Rectal smooth muscle tissue (tissue), 1 donor: ENCODE data around the gene ACTN4.
A peak's percentile ranks its signal among the peaks of the same experiment; 100 is the strongest.

Source experiments
- H3K27ac ChIP-seq: one replicate; pipeline ENCODE4 v1.7.0; 2013; ENCODE audit warnings: low read depth, low read length, inconsistent platforms
- H3K27me3 ChIP-seq: one replicate; pipeline ENCODE4 v1.7.0; 2013; ENCODE audit warnings: low read length; ENCODE audit not compliant: control insufficient read depth, insufficient read depth
- H3K36me3 ChIP-seq: one replicate; pipeline ENCODE4 v1.7.0; 2013; ENCODE audit warnings: low read length; ENCODE audit not compliant: control insufficient read depth, insufficient read depth
- H3K4me1 ChIP-seq: one replicate; pipeline ENCODE4 v1.7.0; 2013; ENCODE audit warnings: low read length; ENCODE audit not compliant: control insufficient read depth, insufficient read depth
- H3K4me3 ChIP-seq: one replicate; pipeline ENCODE4 v1.7.0; 2013; ENCODE audit warnings: low read length
- H3K9ac ChIP-seq: one replicate; pipeline ENCODE4 v1.7.0; 2013; ENCODE audit warnings: low read length

The ACTN4 gene

DNA sequence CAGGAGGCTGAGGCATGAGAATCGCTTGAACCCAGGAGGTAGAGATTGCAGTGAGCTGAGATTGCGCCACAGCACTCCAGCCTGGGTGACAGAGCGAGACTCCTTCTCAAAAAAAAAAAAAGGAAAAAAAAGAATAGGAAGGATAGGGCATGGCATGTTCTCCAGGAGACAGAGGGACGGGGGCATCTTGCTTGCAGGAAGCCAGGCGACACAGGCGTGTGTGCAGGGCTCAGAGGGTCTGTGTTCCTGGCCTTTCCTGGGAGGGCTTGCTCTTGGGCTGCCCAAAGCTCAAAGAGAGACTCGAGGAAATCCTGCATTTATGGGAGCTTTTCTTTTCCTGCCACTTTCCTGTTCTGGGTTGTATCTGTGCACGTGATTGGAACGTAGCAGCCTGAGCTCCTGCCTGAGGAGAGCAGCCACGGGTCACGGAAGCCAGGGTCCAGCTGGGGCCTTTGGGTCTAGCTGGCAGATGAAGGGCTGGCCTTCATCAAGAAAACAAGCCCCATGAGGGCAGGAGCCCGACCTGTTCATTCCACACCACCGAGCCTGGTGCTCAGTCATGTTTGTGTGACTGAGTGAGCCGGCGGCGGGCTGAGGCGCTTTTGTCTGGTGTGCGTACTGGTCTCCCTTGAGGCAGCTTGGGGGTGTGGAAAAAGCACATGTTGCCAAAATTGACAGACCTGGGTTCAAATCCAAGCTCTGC, 52.3 kb downstream of the ACTN4 start:
- Histone ChIP-seq H3K4me3 (no peak overlapping the region), H3K9ac (no peak overlapping the region)

GRCh38 chr19:38700350-38700901, 53.0 kb downstream of the ACTN4 start:
- H3K4me1 ChIP-seq: peaks cover 22% of the 10 kb centered on the region
- no peak overlapping the region for H3K9ac ChIP-seq
- no peak overlapping the region for H3K4me3 ChIP-seq
- H3K36me3 ChIP-seq: peaks cover 41% of the 10 kb centered on the region
- no peaks in the 10 kb centered on the region for H3K27me3 ChIP-seq
- H3K27ac ChIP-seq: peak overlapping the region; percentile 40

More for the DNA sequence above, 52.3 kb downstream of the ACTN4 start:
- Histone ChIP-seq H3K27me3 (no peaks in the 10 kb centered on the region), H3K27ac (peak overlapping the region; percentile 40), H3K36me3 (peaks cover 35% of the 10 kb centered on the region), H3K4me1 (peaks cover 29% of the 10 kb centered on the region)

- peaks cover 47% of the 10 kb centered on the region for H3K36me3 ChIP-seq
These were observed 53.5 kb downstream of the ACTN4 start for GRCh38 chr19:38700902-38701454.

DNA sequence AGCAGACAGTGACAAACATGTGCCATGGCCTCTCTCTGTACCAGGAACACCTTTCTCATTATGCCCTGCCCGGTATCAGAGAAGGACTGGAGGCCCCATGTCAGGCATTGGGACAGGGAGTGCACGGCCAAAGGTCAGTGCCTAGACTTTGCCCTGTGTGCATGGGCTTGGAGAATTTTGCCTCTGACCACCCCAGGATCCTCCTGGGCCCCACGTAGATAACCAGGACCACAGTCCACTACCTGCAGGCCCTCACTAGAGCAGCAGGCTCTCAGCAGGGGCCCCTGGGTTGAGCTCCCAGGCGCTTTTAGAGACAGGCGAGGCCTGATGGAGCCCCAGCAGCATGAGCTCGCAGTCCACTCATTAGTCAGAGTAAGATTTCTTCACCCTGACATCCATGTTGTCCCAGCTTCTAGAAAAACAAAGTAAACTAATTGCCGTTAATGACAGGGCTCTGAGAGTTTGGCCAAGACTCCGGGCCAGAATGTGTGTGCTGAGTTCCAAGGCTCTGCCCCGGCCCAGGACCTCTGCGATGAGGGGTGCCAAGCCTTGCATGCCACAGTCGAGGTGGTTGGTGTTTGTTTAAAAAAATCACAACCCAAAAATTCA, 54.1 kb downstream of the ACTN4 start:
- no peak overlapping the region for H3K9ac ChIP-seq
- H3K4me3 ChIP-seq: no peak overlapping the region
- H3K27me3 ChIP-seq: no peaks in the 10 kb centered on the region
- peaks cover 48% of the 10 kb centered on the region for H3K36me3 ChIP-seq
- H3K4me1 ChIP-seq: peaks cover 12% of the 10 kb centered on the region
- H3K27ac ChIP-seq: peak overlapping the region; percentile 28

More at GRCh38 chr19:38700902-38701454, 53.5 kb downstream of the ACTN4 start:
- H3K4me3 ChIP-seq: no peak overlapping the region
- H3K9ac ChIP-seq: no peak overlapping the region
- peaks cover 17% of the 10 kb centered on the region for H3K4me1 ChIP-seq
- H3K27ac ChIP-seq: peak overlapping the region; percentile 40
- no peaks in the 10 kb centered on the region for H3K27me3 ChIP-seq

DNA sequence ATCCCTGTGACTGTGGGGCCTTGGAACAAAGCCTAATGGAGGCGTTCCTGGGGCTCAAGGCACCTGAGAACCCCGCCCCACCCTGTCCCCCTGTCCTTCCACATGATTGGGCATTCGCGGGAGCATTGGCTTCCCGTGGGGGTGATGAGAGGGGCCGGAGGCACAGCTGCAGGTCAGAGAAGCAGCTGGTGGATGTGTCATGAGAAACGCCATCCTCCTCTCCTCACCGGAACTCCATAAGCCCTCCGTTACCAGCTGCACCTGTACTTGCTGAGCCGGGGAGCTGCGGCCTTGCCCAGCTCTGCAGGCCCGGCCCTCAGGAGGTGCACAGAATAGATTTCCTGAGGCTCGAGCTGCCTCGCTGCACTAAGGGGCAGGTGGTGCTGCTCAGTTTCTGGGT, 54.8 kb downstream of the ACTN4 start:
- Histone ChIP-seq H3K4me3 (no peak overlapping the region), H3K27me3 (no peaks in the 10 kb centered on the region), H3K27ac (no peak overlapping the region), H3K36me3 (peaks cover 49% of the 10 kb centered on the region), H3K4me1 (peaks cover 9% of the 10 kb centered on the region), H3K9ac (no peak overlapping the region)

- peaks cover 53% of the 10 kb centered on the region for H3K36me3 ChIP-seq
- H3K4me1 ChIP-seq: peaks cover 4% of the 10 kb centered on the region
- H3K4me3 ChIP-seq: no peak overlapping the region
- H3K27me3 ChIP-seq: no peaks in the 10 kb centered on the region
- H3K9ac ChIP-seq: no peak overlapping the region
- H3K27ac ChIP-seq: no peak overlapping the region
These were observed 56.1 kb downstream of the ACTN4 start for GRCh38 chr19:38703509-38703908.

- Histone ChIP-seq H3K4me3 (no peak overlapping the region), H3K36me3 (peaks cover 61% of the 10 kb centered on the region), H3K4me1 (peaks cover 3% of the 10 kb centered on the region), H3K27ac (no peak overlapping the region), H3K27me3 (no peaks in the 10 kb centered on the region), H3K9ac (no peak overlapping the region)
These were observed 57.1 kb downstream of the ACTN4 start for GRCh38 chr19:38704488-38705026.

GRCh38 chr19:38705197-38706019, 58.0 kb downstream of the ACTN4 start:
- no peak overlapping the region for H3K4me3 ChIP-seq
- peaks cover 3% of the 10 kb centered on the region for H3K4me1 ChIP-seq
- H3K36me3 ChIP-seq: peaks cover 67% of the 10 kb centered on the region
- H3K27ac ChIP-seq: no peak overlapping the region
- H3K27me3 ChIP-seq: no peaks in the 10 kb centered on the region
- no peak overlapping the region for H3K9ac ChIP-seq

DNA sequence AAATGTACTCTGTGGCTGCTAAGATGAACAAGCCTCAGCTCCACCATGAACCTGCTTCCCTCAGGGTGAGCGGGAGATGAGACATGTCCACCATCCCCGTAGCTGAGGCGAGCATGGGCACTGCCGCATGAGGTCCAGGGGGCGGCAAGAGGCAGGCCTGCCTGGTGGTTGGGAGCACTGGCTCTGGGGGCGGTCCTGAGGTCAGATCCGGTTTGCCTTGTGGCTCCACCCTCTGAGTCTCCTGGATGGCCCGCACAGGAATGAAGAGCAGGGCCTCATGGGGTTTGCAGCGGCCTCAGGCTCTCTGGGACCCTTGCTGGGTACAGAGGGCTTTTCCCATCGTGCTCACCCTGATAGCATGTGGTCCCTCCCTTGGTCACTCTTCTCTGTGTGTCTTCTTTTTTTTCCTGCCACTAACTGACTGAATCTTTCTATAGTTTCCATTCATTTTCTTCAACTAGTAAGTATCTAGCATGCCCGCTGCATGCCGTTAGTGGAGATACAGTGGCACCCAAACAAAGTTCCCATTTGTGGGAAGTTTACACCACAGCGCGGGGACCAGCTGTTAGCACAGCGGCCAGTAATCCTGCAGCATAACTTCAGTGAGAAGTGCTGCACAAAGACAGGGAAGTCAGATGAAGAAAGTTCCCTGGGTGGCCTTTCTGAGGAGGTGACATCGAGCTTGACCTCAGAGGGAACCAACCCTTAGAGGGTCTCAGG, 59.5 kb downstream of the ACTN4 start:
- Histone ChIP-seq H3K9ac (no peak overlapping the region), H3K4me3 (no peak overlapping the region), H3K4me1 (peaks cover 14% of the 10 kb centered on the region), H3K36me3 (peaks cover 63% of the 10 kb centered on the region), H3K27ac (no peak overlapping the region), H3K27me3 (no peaks in the 10 kb centered on the region)

GRCh38 chr19:38707512-38708114, 60.2 kb downstream of the ACTN4 start:
- Histone ChIP-seq H3K27me3 (no peaks in the 10 kb centered on the region), H3K4me3 (no peak overlapping the region), H3K36me3 (peaks cover 58% of the 10 kb centered on the region), H3K9ac (no peak overlapping the region), H3K4me1 (peaks cover 17% of the 10 kb centered on the region), H3K27ac (no peak overlapping the region)

- Histone ChIP-seq H3K4me1 (peaks cover 17% of the 10 kb centered on the region), H3K27me3 (no peaks in the 10 kb centered on the region), H3K4me3 (no peak overlapping the region), H3K27ac (no peak overlapping the region), H3K36me3 (peaks cover 61% of the 10 kb centered on the region), H3K9ac (no peak overlapping the region)
These were observed 61.1 kb downstream of the ACTN4 start for GRCh38 chr19:38708413-38709024.
